HEK293T (cell line): Measurements from ENCODE around the gene BBS9.

Experiments
- ARNT ChIP-seq: fragments of 450-650 bp; IDR thresholded peaks from 2 replicates; pipeline ENCODE4 v1.6.1; 2017; ENCODE audit warnings: mild to moderate bottlenecking
- FOXM1 ChIP-seq: fragments of 450-650 bp; IDR thresholded peaks from 2 replicates; pipeline ENCODE4 v1.6.1; 2017; ENCODE audit warnings: mild to moderate bottlenecking, borderline replicate concordance
- NFRKB ChIP-seq: fragments of 450-650 bp; IDR thresholded peaks from 2 replicates; pipeline ENCODE4 v1.6.1; 2016; ENCODE audit warnings: mild to moderate bottlenecking, moderate library complexity
- TARDBP ChIP-seq: fragments of 450-650 bp; IDR thresholded peaks from 2 replicates; pipeline ENCODE4 v1.6.1; 2016
- TF ChIP-seq, protein P1 (sequence below): fragments of 450-650 bp; IDR thresholded peaks from 2 replicates; pipeline ENCODE4 v1.6.1; 2016

DNA sequence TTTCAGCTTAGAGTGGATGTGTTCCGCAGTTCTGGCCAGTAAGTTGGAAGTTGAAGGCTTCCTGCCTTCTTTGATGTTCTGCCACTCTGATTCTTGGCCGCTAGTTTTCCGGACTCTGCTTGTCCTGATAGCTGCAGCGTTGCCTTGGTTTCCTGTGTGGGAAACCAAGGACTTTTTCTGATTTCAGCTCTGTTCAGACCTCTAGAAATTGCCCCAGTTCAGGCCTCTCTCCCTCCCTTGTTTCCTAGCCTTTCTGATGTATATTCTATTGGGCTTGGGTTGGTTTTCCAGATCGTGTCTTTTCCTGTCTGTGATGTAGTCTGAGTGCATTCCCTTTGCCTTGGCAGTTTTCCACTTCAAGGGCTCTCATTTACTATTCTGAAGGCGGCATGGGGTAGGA is 318.7 kb downstream of the BBS9 start:
- TF ChIP-seq ARNT (no peak), FOXM1 (no peak), TARDBP (no peak), NFRKB (no peak)
- TF ChIP-seq, protein P1, sequence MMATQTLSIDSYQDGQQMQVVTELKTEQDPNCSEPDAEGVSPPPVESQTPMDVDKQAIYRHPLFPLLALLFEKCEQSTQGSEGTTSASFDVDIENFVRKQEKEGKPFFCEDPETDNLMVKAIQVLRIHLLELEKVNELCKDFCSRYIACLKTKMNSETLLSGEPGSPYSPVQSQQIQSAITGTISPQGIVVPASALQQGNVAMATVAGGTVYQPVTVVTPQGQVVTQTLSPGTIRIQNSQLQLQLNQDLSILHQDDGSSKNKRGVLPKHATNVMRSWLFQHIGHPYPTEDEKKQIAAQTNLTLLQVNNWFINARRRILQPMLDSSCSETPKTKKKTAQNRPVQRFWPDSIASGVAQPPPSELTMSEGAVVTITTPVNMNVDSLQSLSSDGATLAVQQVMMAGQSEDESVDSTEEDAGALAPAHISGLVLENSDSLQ, result no peak
